Pancreas (tissue), 10 donors: ENCODE measurements around the gene LZTS2. TPM values are rescaled to one million over a fixed set of nuclear protein-coding genes. Genes with fewer than 3 reads are reported as not detected.

Experiments
- ATAC-seq, 4 donors: fragments of 200-7000 bp; cut with Tn5 transposase; one replicate each; pipeline versions ENCODE4 v1.8.0 to v1.9.1; 2020; ENCODE audit warnings: mild to moderate bottlenecking in 4 of 4, moderate library complexity in 4 of 4
- DNase-seq, 6 donors: peaks; one replicate each; pipeline ENCODE4 v3.0.0-alpha.2; 2020
- FAIRE-seq: peaks from 2 replicates; lab custom pipeline; 2012; peaks lifted over from hg19 to GRCh38; lab: Jason Lieb, UNC
- H3K27ac ChIP-seq, 4 donors: fragments of 200-600 bp; sonication (generic); 1 replicate in 3 of 4; 2 replicates in 1 of 4; pipeline versions ENCODE4 v1.5.0 to v1.8.0; 2020
- H3K27me3 ChIP-seq, 4 donors: fragments of 200-600 bp; one replicate each; pipeline ENCODE4 v1.8.0; 2021
- H3K36me3 ChIP-seq, 3 donors: fragments of 200-600 bp; sonication (generic) in 1 of 3; one replicate each; pipeline versions ENCODE4 v1.5.0 to v1.8.0; 2020 to 2021
- H3K4me1 ChIP-seq, 3 donors: fragments of 200-600 bp; one replicate each; pipeline ENCODE4 v1.8.0; 2021
- H3K4me3 ChIP-seq, 4 donors: fragments of 200-600 bp; sonication (generic) in 2 of 4; one replicate each; pipeline versions ENCODE4 v1.5.0 to v1.8.0; 2020 to 2021
- H3K9me3 ChIP-seq, 4 donors: fragments of 200-600 bp; one replicate each; pipeline ENCODE4 v1.8.0; 2021
- WGBS, 2 donors: extraction: QIAGEN DNeasy Blood & Tissue Kit; methylation state at CpG; one replicate each; pipeline ENCODE4 v1.1.7; 2013; 5-methylcytosine and 5-hydroxymethylcytosine counted together
- intact Hi-C, 3 donors: fragments of 100-400 bp; cut with DNase I; formaldehyde crosslinking; loops; one replicate each; pipeline versions ENCODE4 v1.11.1 to v1.14.2; 2022
- polyA plus RNA-seq, 2 donors: library from polyadenylated mRNA; stranded (reverse); fragments of 200-250 nt; gene quantifications; one replicate each; pipeline ENCODE4 v1.2.3, GENCODE V29; 2013
- total RNA-seq, 6 donors: library from RNA; stranded (reverse); fragmentation: NEBNext Ultra II Directional in 4 of 6; extraction: Animal tissue kit (Norgen Biotek cat#: 25700) in 4 of 6; gene quantifications; one replicate each; pipeline versions ENCODE4 v1.2.1 to v1.2.4, GENCODE V29; 2021 to 2023
- TF ChIP-seq, protein P1 (sequence below), 4 donors: fragments of 200-600 bp; sonication (generic) in 3 of 4; IDR thresholded peaks; one replicate each; pipeline versions ENCODE4 v1.5.0 to v1.8.0; 2021; ENCODE audit warnings: antibody characterized with exemption in 4 of 4
- donor health status: healthy with polysubstance abuse.
- donor health status: DM: no; HTN: no; CAD: no; lungs with moderate emphysema.
- donor health status: DM: no; HTN: no; CAD: no.
- donor health status: control.
- donor health status: control.
- donor health status: Bipolar disorder and iron deficiency.
- donor health status: DM: yes; HTN: yes; CAD: no.
- donor health status: DM: no; HTN: no; CAD: no.
- donor health status: DM: no; HTN: no; CAD: no.
- donor health status: DM: yes; HTN: yes; CAD: no.

The LZTS2 gene
- total and polyA plus RNA-seq, 8 donors, result 10.5 to 52.2 (median 17.3) TPM

DNA sequence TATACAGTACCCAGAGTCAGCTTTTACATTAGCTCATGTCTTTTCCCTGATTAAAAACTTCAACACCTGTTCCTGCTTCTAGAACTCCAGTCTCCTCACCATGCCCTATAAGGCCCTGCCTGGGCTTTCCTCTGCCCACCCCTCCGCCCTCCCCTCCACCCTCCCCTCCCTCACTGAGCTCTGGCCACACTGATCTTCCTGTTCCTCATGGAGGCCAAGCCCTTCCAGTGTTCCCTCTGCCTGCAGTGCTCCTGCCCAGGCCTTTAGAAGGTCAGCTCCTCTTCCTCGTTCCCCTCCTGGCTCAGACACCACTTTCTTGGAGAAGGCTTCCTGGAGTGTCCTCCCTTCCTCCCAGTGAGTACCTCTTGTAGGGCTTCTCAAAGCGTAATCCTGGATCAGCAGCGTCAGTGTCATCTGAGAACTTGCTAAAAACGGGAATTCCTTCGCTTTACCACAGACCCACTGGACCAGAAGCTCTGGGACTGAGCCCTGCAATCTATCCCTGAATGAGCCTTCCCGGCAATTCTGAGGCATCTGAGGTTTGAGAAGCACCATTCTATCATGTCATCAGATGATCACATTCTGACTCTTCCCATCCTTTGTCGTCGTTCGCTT lies 27.6 kb downstream of the LZTS2 start:
- Histone ChIP-seq H3K36me3 (no peaks in the 10 kb centered on the region), H3K27me3 (no peaks in the 10 kb centered on the region), H3K9me3 (no peaks in the 10 kb centered on the region), H3K27ac (no peak overlapping the region), H3K4me1 (peaks cover 0 to 3% (median 0%) of the 10 kb centered on the region in 3 donors), H3K4me3 (no peak overlapping the region)
- intact Hi-C loops, result no loop called here
- FAIRE-seq (no peak), ATAC-seq (no peak), DNase-seq (no peak)
- 77 to 87% methylated on average over 10 of the region's 10 CpGs for WGBS, 2 donors
- TF ChIP-seq, protein P1, sequence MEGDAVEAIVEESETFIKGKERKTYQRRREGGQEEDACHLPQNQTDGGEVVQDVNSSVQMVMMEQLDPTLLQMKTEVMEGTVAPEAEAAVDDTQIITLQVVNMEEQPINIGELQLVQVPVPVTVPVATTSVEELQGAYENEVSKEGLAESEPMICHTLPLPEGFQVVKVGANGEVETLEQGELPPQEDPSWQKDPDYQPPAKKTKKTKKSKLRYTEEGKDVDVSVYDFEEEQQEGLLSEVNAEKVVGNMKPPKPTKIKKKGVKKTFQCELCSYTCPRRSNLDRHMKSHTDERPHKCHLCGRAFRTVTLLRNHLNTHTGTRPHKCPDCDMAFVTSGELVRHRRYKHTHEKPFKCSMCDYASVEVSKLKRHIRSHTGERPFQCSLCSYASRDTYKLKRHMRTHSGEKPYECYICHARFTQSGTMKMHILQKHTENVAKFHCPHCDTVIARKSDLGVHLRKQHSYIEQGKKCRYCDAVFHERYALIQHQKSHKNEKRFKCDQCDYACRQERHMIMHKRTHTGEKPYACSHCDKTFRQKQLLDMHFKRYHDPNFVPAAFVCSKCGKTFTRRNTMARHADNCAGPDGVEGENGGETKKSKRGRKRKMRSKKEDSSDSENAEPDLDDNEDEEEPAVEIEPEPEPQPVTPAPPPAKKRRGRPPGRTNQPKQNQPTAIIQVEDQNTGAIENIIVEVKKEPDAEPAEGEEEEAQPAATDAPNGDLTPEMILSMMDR (IDR thresholded peaks at IDR 0.05), result no peak

GRCh38 chr10:101028446-101029337 lies 29.1 kb downstream of the LZTS2 start:
- FAIRE-seq (no peak), ATAC-seq (no peak), DNase-seq (no peak)
- Histone ChIP-seq H3K27me3 (no peaks in the 10 kb centered on the region), H3K4me3 (no peak overlapping the region), H3K4me1 (peaks cover 0 to 12% (median 0%) of the 10 kb centered on the region in 3 donors), H3K36me3 (no peaks in the 10 kb centered on the region), H3K9me3 (no peaks in the 10 kb centered on the region), H3K27ac (no peak overlapping the region)
- TF ChIP-seq, protein P1 (IDR thresholded peaks at IDR 0.05), result no peak
- intact Hi-C loops, result no loop called here
- WGBS, 2 donors, result 77 to 86% methylated on average over 7 of the region's 7 CpGs

- FAIRE-seq (no peak), DNase-seq (peak in 2 of 6 donors; percentile 28 to 70), ATAC-seq (no peak)
- intact Hi-C loops, result no loop called here
- TF ChIP-seq, protein P1 (IDR thresholded peaks at IDR 0.05), result no peak
- Histone ChIP-seq H3K27me3 (no peaks in the 10 kb centered on the region), H3K4me3 (no peak overlapping the region), H3K4me1 (peaks cover 0 to 12% (median 0%) of the 10 kb centered on the region in 3 donors), H3K27ac (no peak overlapping the region), H3K36me3 (no peaks in the 10 kb centered on the region), H3K9me3 (no peaks in the 10 kb centered on the region)
- 56 to 57% methylated on average over 25 to 27 of the region's 27 CpGs for WGBS, 2 donors
Measured at GRCh38 chr10:101029520-101030295, 30.1 kb downstream of the LZTS2 start.

DNA sequence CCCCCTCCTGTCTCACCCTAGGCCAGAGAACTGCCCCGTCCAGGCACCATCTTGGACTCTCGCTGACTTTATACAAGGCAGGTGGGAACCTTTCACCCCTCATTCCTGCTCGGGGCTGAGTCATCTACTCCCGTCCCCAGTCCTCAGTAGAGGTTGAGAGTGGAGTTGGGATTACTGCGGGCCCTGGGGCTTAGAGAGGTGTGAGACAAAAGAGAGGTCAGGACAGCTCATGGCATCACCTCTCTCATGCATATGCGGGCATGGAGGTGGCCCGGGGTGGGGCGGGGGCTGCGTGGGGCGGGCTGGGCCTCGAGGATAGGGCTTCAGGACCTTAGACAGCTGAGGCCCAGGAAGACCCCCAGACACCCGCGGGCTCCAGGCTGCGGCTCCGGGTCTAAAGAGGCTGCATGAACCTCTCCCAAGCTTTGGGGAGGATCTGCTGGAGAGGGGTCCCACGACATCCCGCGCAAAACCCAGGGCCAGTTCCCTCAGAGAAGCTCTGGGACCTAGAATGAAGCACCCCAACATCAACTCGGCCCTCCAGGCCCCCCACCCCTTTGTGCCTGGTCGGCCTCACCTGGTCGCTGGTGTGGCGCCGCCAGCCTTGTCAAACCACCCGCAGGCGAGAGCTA lies 31.0 kb downstream of the LZTS2 start:
- peak overlapping the region; percentile 48 to 73 (median 56) for H3K4me3 ChIP-seq
- no peaks in the 10 kb centered on the region for H3K27me3 ChIP-seq
- DNase-seq (peak in 1 of 6 donors; percentile 23), ATAC-seq (no peak), FAIRE-seq (no peak)
- intact Hi-C loops, result no loop called here
- TF ChIP-seq, protein P1 (IDR thresholded peaks at IDR 0.05), result no peak
- peaks cover 0 to 12% (median 0%) of the 10 kb centered on the region in 3 donors for H3K4me1 ChIP-seq
- no peaks in the 10 kb centered on the region for H3K9me3 ChIP-seq
- H3K27ac ChIP-seq, result peak overlapping the region; percentile 72 to 91 (median 89)
- WGBS, 2 donors, result 11 to 15% methylated on average over 19 to 25 of the region's 25 CpGs
- H3K36me3 ChIP-seq, result peaks cover 0 to 3% (median 0%) of the 10 kb centered on the region in 3 donors
